Testis (tissue), 3 donors: ENCODE results near the gene TFF3. TPM values are rescaled to one million over a fixed set of nuclear protein-coding genes. Genes with fewer than 3 reads are reported as not detected.

Experiments
- DNase-seq: peaks from one replicate; pipeline ENCODE4 v3.0.0-alpha.2; 2019
- H3K27ac ChIP-seq, 2 donors: fragments of 200-600 bp; sonication (generic); one replicate each; pipeline ENCODE4 v1.5.1; 2019
- H3K27me3 ChIP-seq: fragments of 200-600 bp; sonication (generic); one replicate; pipeline ENCODE4 v1.5.1; 2019
- H3K36me3 ChIP-seq: fragments of 200-600 bp; sonication (generic); one replicate; pipeline ENCODE4 v1.5.1; 2017; ENCODE audit warnings: low read depth; ENCODE audit errors: missing control alignments
- H3K4me1 ChIP-seq: fragments of 200-600 bp; sonication (generic); one replicate; pipeline ENCODE4 v1.5.1; 2019
- H3K4me3 ChIP-seq, 2 donors: fragments of 200-600 bp; sonication (generic); one replicate each; pipeline ENCODE4 v1.5.1; 2017 to 2019
- H3K9me3 ChIP-seq: fragments of 200-600 bp; sonication (generic); one replicate; pipeline ENCODE4 v1.5.1; 2017
- POLR2A ChIP-seq: fragments of 450-650 bp; IDR thresholded peaks from one replicate; pipeline ENCODE4 v1.6.1; 2017; ENCODE audit warnings: antibody characterized with exemption, mild to moderate bottlenecking, moderate library complexity
- WGBS, 2 donors: methylation state at CpG; one replicate each; pipeline ENCODE4 v1.1.5; 2018; 5-methylcytosine and 5-hydroxymethylcytosine counted together
- intact Hi-C: fragments of 100-400 bp; cut with DNase I; formaldehyde crosslinking; loops from one replicate; pipeline ENCODE4 v1.15.1; 2023; ENCODE audit warnings: low total_unique reads
- polyA plus RNA-seq: library from polyadenylated mRNA; stranded (reverse); fragments of 350-450 nt; fragmentation: Illumina TruSeq; extraction: RNeasy Lipid Tissue Mini Kit (QIAGEN cat#74804); gene quantifications from one replicate; pipeline ENCODE4 v1.2.3, GENCODE V29; 2014; ENCODE audit warnings: low read depth, low replicate concordance; ENCODE audit not compliant: insufficient read depth
- total RNA-seq, 2 donors: library from RNA; depleted of rRNA; stranded (reverse); fragments of >200 nt; gene quantifications; one replicate each; pipeline ENCODE4 v1.2.3, GENCODE V29; 2016
- TF ChIP-seq, protein P1 (sequence below), 3 experiments: fragments of 450-650 bp in 2 of 3; fragments of 200-600 bp in 1 of 3; sonication (generic) in 1 of 3; IDR thresholded peaks; one replicate each; pipeline ENCODE4 v1.5.1; 2016 to 2019; ENCODE audit warnings: antibody characterized with exemption in 3 of 3, mild to moderate bottlenecking in 2 of 3, moderate library complexity in 1 of 3

Gene TFF3
- total and polyA plus RNA-seq, 3 donors from 2014 or later = 3.9 to 12.9 (median 11.5) TPM

- intact Hi-C loops = no loop called here
- H3K4me1 ChIP-seq = no peaks in the 10 kb centered on the region
- no peak overlapping the region for H3K4me3 ChIP-seq
- H3K27me3 ChIP-seq = no peaks in the 10 kb centered on the region
- H3K36me3 ChIP-seq = no peaks in the 10 kb centered on the region
- TF ChIP-seq, protein P1, sequence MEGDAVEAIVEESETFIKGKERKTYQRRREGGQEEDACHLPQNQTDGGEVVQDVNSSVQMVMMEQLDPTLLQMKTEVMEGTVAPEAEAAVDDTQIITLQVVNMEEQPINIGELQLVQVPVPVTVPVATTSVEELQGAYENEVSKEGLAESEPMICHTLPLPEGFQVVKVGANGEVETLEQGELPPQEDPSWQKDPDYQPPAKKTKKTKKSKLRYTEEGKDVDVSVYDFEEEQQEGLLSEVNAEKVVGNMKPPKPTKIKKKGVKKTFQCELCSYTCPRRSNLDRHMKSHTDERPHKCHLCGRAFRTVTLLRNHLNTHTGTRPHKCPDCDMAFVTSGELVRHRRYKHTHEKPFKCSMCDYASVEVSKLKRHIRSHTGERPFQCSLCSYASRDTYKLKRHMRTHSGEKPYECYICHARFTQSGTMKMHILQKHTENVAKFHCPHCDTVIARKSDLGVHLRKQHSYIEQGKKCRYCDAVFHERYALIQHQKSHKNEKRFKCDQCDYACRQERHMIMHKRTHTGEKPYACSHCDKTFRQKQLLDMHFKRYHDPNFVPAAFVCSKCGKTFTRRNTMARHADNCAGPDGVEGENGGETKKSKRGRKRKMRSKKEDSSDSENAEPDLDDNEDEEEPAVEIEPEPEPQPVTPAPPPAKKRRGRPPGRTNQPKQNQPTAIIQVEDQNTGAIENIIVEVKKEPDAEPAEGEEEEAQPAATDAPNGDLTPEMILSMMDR (IDR thresholded peaks at IDR 0.05) = no peak
- TF ChIP-seq POLR2A = no peak
- H3K27ac ChIP-seq = no peak overlapping the region
- no peak for DNase-seq
- WGBS, 2 donors = 71 to 73% methylated on average over 6 to 10 of the region's 10 CpGs
- no peaks in the 10 kb centered on the region for H3K9me3 ChIP-seq
Measured at GRCh38 chr21:42319376-42319775, 4.2 kb upstream of the TFF3 start.

DNA sequence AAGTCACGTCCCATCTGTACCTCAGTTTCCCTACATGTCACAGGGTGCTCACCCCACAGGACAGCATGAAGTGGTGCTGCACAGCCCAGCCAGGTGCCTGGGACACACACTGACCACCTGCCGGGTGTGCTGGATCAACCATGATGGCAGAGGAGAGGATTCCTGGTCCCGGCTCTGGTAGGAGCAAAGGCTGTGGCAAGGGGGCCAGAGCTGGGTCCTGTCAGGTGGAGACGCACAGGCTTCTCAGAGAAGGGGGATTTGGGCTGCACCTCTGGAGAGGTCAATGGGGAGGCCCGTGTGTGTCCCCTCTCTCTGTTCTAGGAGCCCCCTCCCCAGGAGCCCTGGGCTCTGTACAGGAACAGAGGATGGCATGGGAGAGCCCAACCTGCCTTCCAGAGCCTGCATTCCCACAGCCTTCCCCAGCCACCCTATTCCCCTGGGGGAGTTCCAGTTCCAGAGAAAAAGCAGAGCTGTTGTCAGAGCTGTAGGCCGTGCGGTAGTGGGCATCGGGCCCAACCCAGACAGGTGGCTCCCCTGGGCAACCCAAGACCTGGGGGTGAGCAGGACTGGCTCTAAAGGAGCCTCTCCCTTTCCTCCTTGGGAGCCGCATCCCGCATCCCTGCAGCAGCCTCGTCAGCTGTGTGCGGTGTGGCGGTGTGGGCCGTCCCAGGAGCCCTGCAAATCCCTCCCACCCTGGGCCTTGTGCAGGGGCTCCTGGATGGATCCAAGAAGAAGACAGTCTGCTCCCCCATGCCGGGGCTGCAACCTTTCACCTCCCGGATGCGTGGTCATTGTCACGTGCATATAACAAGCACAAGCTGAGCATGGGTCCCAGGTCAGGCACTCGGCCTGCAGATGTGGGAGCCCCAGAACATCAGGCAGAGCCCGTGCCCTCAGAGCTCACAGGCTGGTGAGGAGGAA, 2.9 kb upstream of the TFF3 start:
- 86 to 89% methylated on average over 8 to 20 of the region's 20 CpGs for WGBS, 2 donors
- H3K27ac ChIP-seq = no peak overlapping the region
- H3K27me3 ChIP-seq = no peaks in the 10 kb centered on the region
- H3K36me3 ChIP-seq = no peaks in the 10 kb centered on the region
- peaks cover 8% of the 10 kb centered on the region for H3K4me1 ChIP-seq
- TF ChIP-seq, protein P1 (IDR thresholded peaks at IDR 0.05) = no peak
- TF ChIP-seq POLR2A = no peak
- no peak overlapping the region for H3K4me3 ChIP-seq
- no peak for DNase-seq
- intact Hi-C loops = no loop called here
- no peaks in the 10 kb centered on the region for H3K9me3 ChIP-seq

- TF ChIP-seq POLR2A = no peak
- TF ChIP-seq, protein P1 (IDR thresholded peaks at IDR 0.05) = no peak
- WGBS, 2 donors = 78 to 91% methylated on average over 7 to 8 of the region's 8 CpGs
- intact Hi-C loops = no loop called here
- H3K27ac ChIP-seq = no peak overlapping the region
- no peaks in the 10 kb centered on the region for H3K27me3 ChIP-seq
- no peak for DNase-seq
- no peaks in the 10 kb centered on the region for H3K36me3 ChIP-seq
- no peaks in the 10 kb centered on the region for H3K9me3 ChIP-seq
- no peak overlapping the region for H3K4me3 ChIP-seq
- peaks cover 15% of the 10 kb centered on the region for H3K4me1 ChIP-seq
Measured at GRCh38 chr21:42317341-42317741, 2.1 kb upstream of the TFF3 start.

DNA sequence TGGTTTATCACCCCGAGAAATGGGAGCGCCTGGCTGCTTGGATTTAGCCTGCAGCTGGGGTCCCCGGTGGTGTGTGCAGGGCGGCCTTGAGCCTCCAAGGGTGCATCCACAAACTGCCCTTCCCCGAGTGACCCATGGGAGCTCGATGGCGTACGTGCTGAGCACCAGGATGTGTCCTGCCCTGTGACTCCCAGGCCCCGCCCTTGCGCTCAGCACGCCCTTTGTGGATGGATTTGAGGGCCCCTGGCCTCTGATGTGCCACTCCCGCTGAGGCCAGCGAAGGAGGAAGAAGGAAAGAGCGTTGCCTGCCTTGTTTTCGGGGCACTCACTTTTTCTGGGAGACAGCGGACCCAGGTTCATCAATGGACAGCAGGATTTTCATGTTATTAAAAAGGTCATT, 1.7 kb upstream of the TFF3 start:
- TF ChIP-seq, protein P1 (IDR thresholded peaks at IDR 0.05) = no peak
- TF ChIP-seq POLR2A = no peak
- H3K9me3 ChIP-seq = no peaks in the 10 kb centered on the region
- H3K36me3 ChIP-seq = no peaks in the 10 kb centered on the region
- H3K27me3 ChIP-seq = no peaks in the 10 kb centered on the region
- no peak overlapping the region for H3K4me3 ChIP-seq
- DNase-seq = no peak
- no peak overlapping the region for H3K27ac ChIP-seq
- intact Hi-C loops = no loop called here
- H3K4me1 ChIP-seq = peaks cover 20% of the 10 kb centered on the region
- 85 to 97% methylated on average over 15 to 16 of the region's 16 CpGs for WGBS, 2 donors
